ENCODE data around the gene CASKIN2.
A peak's percentile ranks its signal among the peaks of the same experiment; 100 is the strongest.

CASKIN2 gene

DNA sequence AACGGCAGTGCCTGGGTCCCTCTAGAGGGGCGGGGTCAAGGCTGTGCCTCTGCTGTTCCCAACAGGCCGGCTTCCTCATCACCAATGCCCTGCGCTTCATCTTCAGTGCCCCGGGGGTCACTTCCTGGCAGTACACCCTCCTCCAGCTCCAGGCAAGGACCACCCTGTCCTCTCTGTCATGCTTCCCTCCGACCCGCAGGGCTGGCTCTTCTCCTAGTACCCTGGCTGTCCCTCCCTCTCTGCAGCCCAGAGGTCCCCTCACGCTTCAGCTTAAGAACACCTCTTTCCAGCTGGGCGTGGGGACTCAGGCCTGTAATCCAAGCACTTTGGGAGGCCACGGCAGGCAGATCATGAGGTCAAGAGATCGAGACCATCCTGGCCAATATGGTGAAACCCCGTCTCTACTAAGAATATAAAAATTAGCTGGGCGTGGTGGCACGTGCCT is 25.8 kb downstream of the CASKIN2 start:
- H3K9me2 ChIP-seq (replicated peaks; ENCODE audit: control insufficient read depth, low read length): no peaks in the 10 kb centered on the region
- H3K4me2 ChIP-seq (ENCODE audit: low read length): no peak overlapping the region
- H3K79me2 ChIP-seq (ENCODE audit: control insufficient read depth, low read length): no peaks in the 10 kb centered on the region
- peaks cover 28% of the 10 kb centered on the region for H3K4me1 ChIP-seq (ENCODE audit: control insufficient read depth, low read length)
- no peak overlapping the region for H3K4me3 ChIP-seq (ENCODE audit: low read length)
- H3K27ac ChIP-seq (ENCODE audit: low read depth, low read length): no peak overlapping the region
- peaks cover 8% of the 10 kb centered on the region for H3K36me3 ChIP-seq (ENCODE audit: control insufficient read depth, low read length)
- no peak for TF ChIP-seq EZH2phosphoT487 (IDR thresholded peaks at IDR 0.05; ENCODE audit: borderline replicate concordance, low read length)
- TF ChIP-seq, protein P1, sequence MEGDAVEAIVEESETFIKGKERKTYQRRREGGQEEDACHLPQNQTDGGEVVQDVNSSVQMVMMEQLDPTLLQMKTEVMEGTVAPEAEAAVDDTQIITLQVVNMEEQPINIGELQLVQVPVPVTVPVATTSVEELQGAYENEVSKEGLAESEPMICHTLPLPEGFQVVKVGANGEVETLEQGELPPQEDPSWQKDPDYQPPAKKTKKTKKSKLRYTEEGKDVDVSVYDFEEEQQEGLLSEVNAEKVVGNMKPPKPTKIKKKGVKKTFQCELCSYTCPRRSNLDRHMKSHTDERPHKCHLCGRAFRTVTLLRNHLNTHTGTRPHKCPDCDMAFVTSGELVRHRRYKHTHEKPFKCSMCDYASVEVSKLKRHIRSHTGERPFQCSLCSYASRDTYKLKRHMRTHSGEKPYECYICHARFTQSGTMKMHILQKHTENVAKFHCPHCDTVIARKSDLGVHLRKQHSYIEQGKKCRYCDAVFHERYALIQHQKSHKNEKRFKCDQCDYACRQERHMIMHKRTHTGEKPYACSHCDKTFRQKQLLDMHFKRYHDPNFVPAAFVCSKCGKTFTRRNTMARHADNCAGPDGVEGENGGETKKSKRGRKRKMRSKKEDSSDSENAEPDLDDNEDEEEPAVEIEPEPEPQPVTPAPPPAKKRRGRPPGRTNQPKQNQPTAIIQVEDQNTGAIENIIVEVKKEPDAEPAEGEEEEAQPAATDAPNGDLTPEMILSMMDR (IDR thresholded peaks at IDR 0.05; ENCODE audit: low read depth, low read length, poor library complexity, severe bottlenecking): no peak
- no peaks in the 10 kb centered on the region for H4K20me1 ChIP-seq (ENCODE audit: control insufficient read depth, insufficient read depth, low read depth, low read length)
- no peaks in the 10 kb centered on the region for H3K9me3 ChIP-seq (ENCODE audit: control insufficient read depth, insufficient read depth, low read length)
- H3F3A ChIP-seq (ENCODE audit: control insufficient read depth, insufficient read depth): no peaks in the 10 kb centered on the region
- H3K27me3 ChIP-seq (ENCODE audit: control insufficient read depth, low read length): no peaks in the 10 kb centered on the region

DNA sequence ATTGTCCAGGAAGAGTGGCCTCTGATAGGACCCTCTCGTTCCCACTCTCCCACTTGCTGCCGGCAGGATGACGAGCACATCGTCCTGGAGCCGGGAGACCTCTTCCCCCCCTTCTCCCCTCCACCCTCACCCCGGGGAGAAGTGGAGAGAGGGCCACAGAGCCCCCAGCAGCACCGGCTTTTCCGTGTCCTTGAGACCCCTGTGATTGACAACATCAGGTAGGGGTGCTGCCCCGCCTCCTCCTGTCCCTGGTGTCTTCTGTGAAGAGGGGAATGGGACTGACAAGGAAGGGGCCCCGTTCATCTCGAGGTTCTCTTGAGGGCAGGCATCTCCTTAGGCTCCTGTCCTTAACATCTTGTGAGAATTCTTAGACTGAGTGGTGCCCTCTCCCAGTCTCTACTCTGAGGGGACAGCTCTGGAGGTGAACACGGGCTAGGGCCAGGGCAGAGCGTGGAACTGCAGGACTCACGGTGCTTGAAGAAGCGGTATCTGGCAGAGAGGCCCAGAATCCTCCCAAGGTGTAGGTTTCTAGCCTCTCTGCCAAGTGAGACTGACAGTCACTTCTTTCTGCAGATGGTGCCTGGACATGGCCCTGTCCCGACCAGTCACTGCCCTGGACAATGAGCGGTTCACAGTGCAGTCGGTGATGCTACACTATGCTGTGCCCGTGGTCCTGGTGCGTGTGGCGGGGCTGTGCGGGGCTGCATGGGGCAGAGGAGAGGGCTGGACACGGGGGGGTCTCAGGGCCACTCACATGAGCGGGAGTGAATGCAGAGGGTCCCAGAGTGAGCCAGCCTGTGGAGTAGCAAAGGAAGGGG is 26.4 kb downstream of the CASKIN2 start:
- Histone ChIP-seq H3K27me3 (ENCODE audit: control insufficient read depth, low read length) (no peaks in the 10 kb centered on the region), H3K9me3 (ENCODE audit: control insufficient read depth, insufficient read depth, low read length) (no peaks in the 10 kb centered on the region), H3K27ac (ENCODE audit: low read depth, low read length) (no peak overlapping the region), H3K79me2 (ENCODE audit: control insufficient read depth, low read length) (no peaks in the 10 kb centered on the region), H3K4me2 (ENCODE audit: low read length) (no peak overlapping the region), H3F3A (ENCODE audit: control insufficient read depth, insufficient read depth) (no peaks in the 10 kb centered on the region), H3K4me3 (ENCODE audit: low read length) (no peak overlapping the region), H4K20me1 (ENCODE audit: control insufficient read depth, insufficient read depth, low read depth, low read length) (no peaks in the 10 kb centered on the region), H3K4me1 (ENCODE audit: control insufficient read depth, low read length) (peaks cover 28% of the 10 kb centered on the region), H3K36me3 (ENCODE audit: control insufficient read depth, low read length) (peaks cover 8% of the 10 kb centered on the region), H3K9me2 (replicated peaks; ENCODE audit: control insufficient read depth, low read length) (no peaks in the 10 kb centered on the region)
- TF ChIP-seq EZH2phosphoT487 (IDR thresholded peaks at IDR 0.05; ENCODE audit: borderline replicate concordance, low read length): no peak
- TF ChIP-seq, protein P1 (IDR thresholded peaks at IDR 0.05; ENCODE audit: low read depth, low read length, poor library complexity, severe bottlenecking): no peak

DNA sequence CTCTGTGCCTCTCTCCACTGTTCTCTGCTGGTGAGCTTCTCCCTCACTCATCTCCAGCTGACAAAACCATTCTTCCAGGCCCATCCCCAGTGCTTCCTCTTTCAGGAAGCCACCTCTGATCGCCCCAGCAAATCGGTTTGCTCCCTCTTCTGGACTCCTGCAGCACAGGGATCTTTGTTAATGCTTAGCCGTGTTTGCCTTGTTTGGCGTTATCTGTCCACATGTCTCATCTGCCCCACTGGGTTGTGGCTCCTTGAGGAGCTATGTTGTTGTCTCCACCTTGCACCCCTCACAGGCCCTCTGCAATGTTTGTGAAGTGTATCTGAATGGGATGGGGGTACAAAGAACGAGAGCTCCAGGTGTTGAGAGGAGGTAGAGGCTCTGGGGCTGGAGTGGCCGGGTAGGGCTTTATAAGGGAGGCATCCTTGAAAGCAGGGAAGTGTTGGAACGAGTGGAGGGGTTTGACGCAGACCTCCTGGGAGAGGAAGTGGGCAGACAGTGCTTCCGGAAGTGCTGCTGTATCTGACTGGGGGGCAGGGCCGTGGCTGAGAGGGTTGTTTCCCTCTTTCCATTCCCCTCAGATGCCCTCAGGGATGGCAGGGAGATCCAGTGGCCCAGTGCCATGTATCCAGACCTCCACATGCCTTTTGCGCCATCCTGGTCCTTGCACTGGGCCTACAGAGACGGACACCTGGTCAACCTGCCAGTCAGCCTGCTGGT is 27.8 kb downstream of the CASKIN2 start:
- no peaks in the 10 kb centered on the region for H4K20me1 ChIP-seq (ENCODE audit: control insufficient read depth, insufficient read depth, low read depth, low read length)
- peak overlapping the region; percentile 95 for H3K4me2 ChIP-seq (ENCODE audit: low read length)
- H3K4me3 ChIP-seq (ENCODE audit: low read length): peak overlapping the region; percentile 71
- H3K79me2 ChIP-seq (ENCODE audit: control insufficient read depth, low read length): no peaks in the 10 kb centered on the region
- H3K9me3 ChIP-seq (ENCODE audit: control insufficient read depth, insufficient read depth, low read length): no peaks in the 10 kb centered on the region
- H3K27ac ChIP-seq (ENCODE audit: low read depth, low read length): peak overlapping the region; percentile 68
- H3F3A ChIP-seq (ENCODE audit: control insufficient read depth, insufficient read depth): no peaks in the 10 kb centered on the region
- peaks cover 28% of the 10 kb centered on the region for H3K4me1 ChIP-seq (ENCODE audit: control insufficient read depth, low read length)
- peaks cover 3% of the 10 kb centered on the region for H3K36me3 ChIP-seq (ENCODE audit: control insufficient read depth, low read length)
- no peak for TF ChIP-seq EZH2phosphoT487 (IDR thresholded peaks at IDR 0.05; ENCODE audit: borderline replicate concordance, low read length)
- TF ChIP-seq, protein P1 (IDR thresholded peaks at IDR 0.05; ENCODE audit: low read depth, low read length, poor library complexity, severe bottlenecking): peak; percentile 24
- no peaks in the 10 kb centered on the region for H3K9me2 ChIP-seq (replicated peaks; ENCODE audit: control insufficient read depth, low read length)
- H3K27me3 ChIP-seq (ENCODE audit: control insufficient read depth, low read length): no peaks in the 10 kb centered on the region
